ENCODE results near the gene GPR157. TPM values are rescaled to one million over a fixed set of nuclear protein-coding genes. Genes with fewer than 3 reads are reported as not detected.
"Not testable (repeated sequence)": the region's sequence is repeated elsewhere in the genome, so short reads cannot be mapped to it uniquely, and the experiment has no call there.

The GPR157 gene
- total RNA-seq, 2 donors from 2014 or later = 5.9 to 7.5 TPM

DNA sequence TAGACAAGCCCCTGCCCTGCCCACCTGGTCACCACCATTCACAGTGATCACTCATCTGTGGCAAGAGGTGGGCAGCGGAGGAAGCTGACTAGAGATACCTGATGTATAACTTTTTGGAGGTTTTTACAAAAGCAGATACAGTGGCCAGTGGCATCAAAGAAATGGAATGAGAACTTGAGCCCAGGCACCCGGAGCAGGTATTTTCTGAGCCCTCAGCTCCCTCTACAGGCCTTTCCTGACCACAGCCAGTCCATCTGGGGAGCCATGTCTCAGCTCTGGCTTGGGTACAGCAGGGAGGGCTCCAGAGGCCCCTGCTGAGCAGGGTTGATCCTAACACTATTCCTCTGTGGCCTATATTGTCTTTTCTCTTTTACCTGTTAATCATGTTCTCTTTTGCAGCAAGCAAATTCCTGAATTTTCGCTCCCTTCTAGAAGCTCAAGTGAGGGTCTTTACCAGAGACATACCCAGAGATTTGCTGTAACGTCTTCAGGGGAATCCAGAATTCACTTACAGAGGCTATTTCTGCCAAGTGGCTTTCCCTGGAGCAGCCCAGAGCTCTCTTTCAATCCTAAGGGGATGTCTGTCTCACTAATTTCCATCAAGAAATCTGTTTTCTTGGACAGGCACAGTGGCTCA, 27.3 kb downstream of the GPR157 start:
- Mint-ChIP-seq H3K36me3 (ENCODE audit: insufficient read depth in 2 of 2) (no peaks in the 10 kb centered on the region), H3K27ac (no peak overlapping the region), H3K4me1 (ENCODE audit: low read depth) (no peaks in the 10 kb centered on the region), H3K4me3 (no peak overlapping the region), H3K9me3 (no peaks in the 10 kb centered on the region), H3K27me3 (ENCODE audit: low read depth) (no peaks in the 10 kb centered on the region)
- ATAC-seq (replicated peaks in 1 of 2) = peak in 1 of 2 donors; percentile 47
- peak; percentile 21 to 34 for DNase-seq

DNA sequence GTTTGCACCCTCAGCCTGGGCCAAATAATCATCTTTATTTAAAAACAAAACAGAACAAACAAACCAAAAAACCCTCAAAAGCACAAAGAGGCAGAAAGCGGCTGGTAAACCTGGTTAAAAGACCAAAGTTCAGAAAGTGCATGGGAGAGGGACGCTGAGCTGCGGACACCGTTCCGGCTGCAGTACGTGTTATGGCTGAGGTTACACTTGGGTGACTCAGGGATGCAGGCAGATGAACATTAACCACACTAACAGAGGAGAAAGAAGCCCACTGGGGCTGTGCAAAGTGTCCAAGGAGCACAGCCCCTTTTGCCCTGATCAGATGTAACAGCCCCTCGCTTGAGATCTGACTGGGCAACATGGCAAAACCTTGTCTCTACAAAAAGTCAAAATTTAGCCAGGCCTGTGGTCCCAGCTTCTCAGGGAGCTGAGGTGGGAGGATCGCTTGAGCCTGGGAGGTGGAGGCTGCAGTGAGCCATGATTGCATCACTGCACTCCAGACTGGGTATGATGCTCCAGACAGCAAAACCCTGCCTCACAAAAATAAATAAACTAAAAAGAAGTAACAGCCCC, 28.3 kb downstream of the GPR157 start:
- H3K36me3 Mint-ChIP-seq (ENCODE audit: insufficient read depth in 2 of 2) = no peaks in the 10 kb centered on the region
- no peak overlapping the region for H3K4me3 Mint-ChIP-seq
- DNase-seq (no peak), ATAC-seq (replicated peaks in 1 of 2) (no peak)
- H3K27ac Mint-ChIP-seq = no peak overlapping the region
- H3K9me3 Mint-ChIP-seq = no peaks in the 10 kb centered on the region
- no peaks in the 10 kb centered on the region for H3K4me1 Mint-ChIP-seq (ENCODE audit: low read depth)
- H3K27me3 Mint-ChIP-seq (ENCODE audit: low read depth) = no peaks in the 10 kb centered on the region

DNA sequence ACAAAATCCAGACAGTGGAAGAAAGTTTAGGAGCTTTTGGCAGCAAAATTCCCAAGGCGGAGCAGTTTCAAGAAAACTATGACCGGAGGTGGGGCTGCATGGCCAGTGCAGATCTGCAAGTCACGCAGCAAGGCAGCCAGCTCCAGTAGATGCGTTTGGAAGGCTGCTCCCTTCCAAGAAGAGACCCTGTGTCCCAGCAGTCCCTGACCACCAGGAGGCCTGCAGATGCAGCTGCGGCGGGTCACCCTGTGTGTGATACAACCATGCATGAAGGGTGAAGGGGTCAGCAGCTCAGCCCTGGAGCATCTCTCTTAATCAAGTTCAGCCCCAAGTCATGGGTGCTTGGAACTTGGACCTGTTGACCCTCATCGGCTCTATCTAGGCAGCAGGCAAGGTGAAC, 29.3 kb downstream of the GPR157 start:
- no peak overlapping the region for H3K4me3 Mint-ChIP-seq
- H3K27ac Mint-ChIP-seq = no peak overlapping the region
- H3K9me3 Mint-ChIP-seq = no peaks in the 10 kb centered on the region
- no peaks in the 10 kb centered on the region for H3K27me3 Mint-ChIP-seq (ENCODE audit: low read depth)
- ATAC-seq (replicated peaks in 1 of 2) (no peak), DNase-seq (no peak)
- H3K4me1 Mint-ChIP-seq (ENCODE audit: low read depth) = no peaks in the 10 kb centered on the region
- H3K36me3 Mint-ChIP-seq (ENCODE audit: insufficient read depth in 2 of 2) = no peaks in the 10 kb centered on the region

DNA sequence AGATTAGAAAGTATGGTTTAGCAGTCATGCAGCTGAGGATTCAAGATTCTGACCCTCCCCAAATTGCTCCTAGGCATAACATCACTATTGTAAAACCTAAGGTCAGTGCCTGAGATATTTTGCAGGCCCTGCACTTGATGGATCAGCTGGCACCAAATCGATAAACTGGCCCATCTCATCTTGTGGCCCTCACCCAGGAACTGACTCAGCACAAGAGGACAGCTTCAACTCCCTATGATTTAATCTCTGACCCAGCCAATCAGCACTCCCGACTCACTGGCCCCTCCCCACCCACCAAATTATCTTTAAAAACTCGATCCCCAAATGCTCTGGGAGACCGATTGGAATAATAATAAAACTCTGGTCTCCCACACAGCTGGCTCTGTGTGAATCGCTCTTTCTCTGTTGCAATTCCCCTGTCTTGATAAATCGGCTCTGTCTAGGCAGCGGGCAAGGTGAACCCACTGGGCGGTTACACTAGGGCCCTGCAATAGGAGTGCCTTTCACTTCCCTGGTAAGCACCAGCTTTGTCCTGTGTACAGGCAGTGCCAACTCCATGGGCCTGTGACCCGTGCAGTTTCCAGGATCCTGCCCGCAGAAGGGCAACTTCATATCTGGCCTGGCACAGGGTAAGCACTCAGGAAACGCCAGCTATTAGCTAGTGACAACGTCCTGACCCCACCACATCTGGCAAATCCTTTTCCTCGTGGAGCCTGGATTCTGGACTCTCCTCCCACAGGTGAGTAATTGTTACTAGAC, 30.8 kb downstream of the GPR157 start:
- Mint-ChIP-seq H3K27me3 (ENCODE audit: low read depth) (no peaks in the 10 kb centered on the region), H3K4me3 (no peak overlapping the region), H3K36me3 (ENCODE audit: insufficient read depth in 2 of 2) (no peaks in the 10 kb centered on the region), H3K4me1 (ENCODE audit: low read depth) (no peaks in the 10 kb centered on the region), H3K27ac (no peak overlapping the region), H3K9me3 (no peaks in the 10 kb centered on the region)
- DNase-seq = no peak
- ATAC-seq (replicated peaks in 1 of 2) = no peak

DNA sequence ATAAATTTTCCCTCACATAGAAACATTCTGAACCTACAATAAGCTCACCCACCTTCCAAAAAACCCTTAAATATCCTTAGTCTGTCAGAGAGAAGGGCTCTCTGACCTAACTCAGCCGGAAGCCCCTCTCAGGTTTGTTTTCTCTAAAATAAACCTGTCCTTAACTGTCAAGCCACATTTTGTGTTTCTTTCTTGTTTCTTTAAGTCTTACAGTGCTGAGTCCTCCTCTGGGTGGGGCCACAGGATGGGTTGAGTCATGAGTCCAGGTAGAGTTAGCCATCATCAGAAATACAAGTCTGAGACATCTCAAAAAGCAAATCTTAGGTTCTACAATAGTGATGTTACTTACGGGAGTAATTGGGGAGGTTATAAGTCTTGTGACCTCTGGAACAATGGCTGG, 33.1 kb downstream of the GPR157 start:
- ATAC-seq (replicated peaks in 1 of 2) (no peak), DNase-seq (no peak)
- H3K4me1 Mint-ChIP-seq (ENCODE audit: low read depth) = no peaks in the 10 kb centered on the region
- H3K9me3 Mint-ChIP-seq = no peaks in the 10 kb centered on the region
- H3K27ac Mint-ChIP-seq = no peak overlapping the region
- H3K36me3 Mint-ChIP-seq (ENCODE audit: insufficient read depth in 2 of 2) = no peaks in the 10 kb centered on the region
- no peaks in the 10 kb centered on the region for H3K27me3 Mint-ChIP-seq (ENCODE audit: low read depth)
- no peak overlapping the region for H3K4me3 Mint-ChIP-seq

DNA sequence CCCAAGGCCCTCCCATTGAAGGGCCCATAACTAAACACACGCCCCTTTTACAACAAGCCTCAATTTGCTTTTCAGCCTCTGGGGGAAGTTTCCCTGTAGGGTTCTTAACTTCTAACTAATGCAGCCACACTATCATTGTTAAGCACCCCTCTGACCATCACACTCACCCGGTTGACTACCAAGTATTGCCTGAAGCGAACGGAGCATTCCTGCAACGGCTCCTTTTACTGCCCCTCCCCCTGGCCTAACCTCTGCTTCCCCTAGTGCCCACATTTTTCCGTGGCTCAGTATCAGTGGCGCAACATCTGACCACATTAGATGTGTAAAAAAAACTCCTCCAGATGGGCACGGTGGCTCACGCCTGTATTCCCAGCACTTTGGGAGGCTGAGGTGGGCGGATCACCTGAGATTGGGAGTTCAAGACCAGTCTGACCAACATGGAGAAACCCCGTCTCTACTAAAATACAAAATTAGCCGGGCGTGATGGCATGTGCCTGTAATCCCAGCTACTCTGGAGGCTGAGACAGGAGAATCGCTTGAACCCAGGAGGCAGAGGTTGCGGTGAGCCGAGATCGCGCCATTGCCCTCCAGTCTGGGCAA, 34.8 kb downstream of the GPR157 start:
- not testable (repeated sequence) for H3K27ac Mint-ChIP-seq; DNase-seq; ATAC-seq (replicated peaks in 1 of 2); H3K27me3 Mint-ChIP-seq (ENCODE audit: low read depth); H3K4me1 Mint-ChIP-seq (ENCODE audit: low read depth); H3K4me3 Mint-ChIP-seq; H3K36me3 Mint-ChIP-seq (ENCODE audit: insufficient read depth in 2 of 2); H3K9me3 Mint-ChIP-seq

DNA sequence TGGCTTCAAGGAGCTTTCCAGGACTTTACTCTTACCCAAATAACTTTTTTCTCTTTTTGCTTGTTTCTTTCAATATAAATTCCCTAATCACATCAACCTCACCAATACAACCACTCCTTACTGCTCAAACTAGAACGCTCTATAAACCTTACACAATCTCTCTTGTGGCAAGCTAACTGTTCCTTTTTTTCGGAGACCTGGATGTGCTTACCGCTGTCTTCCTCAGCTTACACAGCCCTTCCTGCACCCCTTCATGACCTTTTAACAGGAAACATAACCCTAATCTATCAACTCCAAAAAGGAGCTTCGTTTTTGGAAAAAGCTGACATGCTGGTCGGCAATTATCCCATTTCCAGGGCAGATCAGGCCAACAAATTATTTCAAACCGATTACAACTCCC, 35.3 kb downstream of the GPR157 start:
- no peak for ATAC-seq (replicated peaks in 1 of 2)
- no peak for DNase-seq

DNA sequence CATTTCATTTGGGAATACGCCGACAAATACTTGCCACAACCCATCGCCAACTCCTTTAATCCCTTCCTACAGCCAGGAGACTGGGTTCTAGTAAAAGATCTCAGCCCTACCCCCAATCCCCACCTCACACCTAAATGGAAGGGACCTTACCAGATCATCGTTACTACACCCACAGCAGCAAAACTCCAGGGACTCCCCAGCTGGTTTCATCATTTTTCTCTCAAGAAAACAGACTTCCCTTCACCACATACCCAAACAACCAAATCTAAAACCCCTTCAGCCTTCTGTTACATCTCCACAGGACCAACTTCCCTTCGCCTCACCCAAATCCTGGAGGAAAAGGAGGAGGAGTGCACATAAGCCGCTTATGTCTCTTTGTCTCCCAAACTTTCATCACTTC, 35.8 kb downstream of the GPR157 start:
- Mint-ChIP-seq H3K27ac (no peak overlapping the region), H3K36me3 (ENCODE audit: insufficient read depth in 2 of 2) (no peaks in the 10 kb centered on the region), H3K4me3 (no peak overlapping the region), H3K4me1 (ENCODE audit: low read depth) (no peaks in the 10 kb centered on the region), H3K27me3 (ENCODE audit: low read depth) (peaks cover 8% of the 10 kb centered on the region), H3K9me3 (no peaks in the 10 kb centered on the region)
- DNase-seq (no peak), ATAC-seq (replicated peaks in 1 of 2) (no peak)

More for the DNA sequence above, 35.3 kb downstream of the GPR157 start:
- H3K4me1 Mint-ChIP-seq (ENCODE audit: low read depth) = no peaks in the 10 kb centered on the region
- no peak overlapping the region for H3K4me3 Mint-ChIP-seq
- H3K27ac Mint-ChIP-seq = no peak overlapping the region
- peaks cover 8% of the 10 kb centered on the region for H3K27me3 Mint-ChIP-seq (ENCODE audit: low read depth)
- no peaks in the 10 kb centered on the region for H3K9me3 Mint-ChIP-seq
- H3K36me3 Mint-ChIP-seq (ENCODE audit: insufficient read depth in 2 of 2) = no peaks in the 10 kb centered on the region

DNA sequence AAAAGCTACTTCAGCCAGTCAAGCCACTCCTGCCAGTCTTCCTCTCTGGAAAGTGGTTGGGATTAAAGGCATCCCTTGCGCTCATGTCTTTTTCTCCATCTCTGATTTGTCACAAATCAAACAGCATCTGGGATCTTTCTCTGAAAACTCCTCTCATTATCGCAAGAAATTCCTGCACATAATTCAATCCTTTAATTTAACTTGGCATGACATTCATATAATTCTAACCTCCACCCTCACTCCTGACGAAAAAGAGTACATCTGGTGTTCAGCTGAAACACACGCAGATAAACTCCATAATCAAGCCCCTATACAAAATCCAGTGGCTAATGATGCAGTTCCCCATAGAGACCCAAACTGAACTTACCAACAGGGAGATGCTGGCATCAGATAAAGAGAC, 40.1 kb downstream of the GPR157 start:
- Mint-ChIP-seq H3K4me1 (ENCODE audit: low read depth) (no peaks in the 10 kb centered on the region), H3K36me3 (ENCODE audit: insufficient read depth in 2 of 2) (no peaks in the 10 kb centered on the region), H3K27ac (no peak overlapping the region), H3K4me3 (no peak overlapping the region), H3K27me3 (ENCODE audit: low read depth) (peaks cover 15% of the 10 kb centered on the region), H3K9me3 (no peaks in the 10 kb centered on the region)
- no peak for ATAC-seq (replicated peaks in 1 of 2)
- no peak for DNase-seq

DNA sequence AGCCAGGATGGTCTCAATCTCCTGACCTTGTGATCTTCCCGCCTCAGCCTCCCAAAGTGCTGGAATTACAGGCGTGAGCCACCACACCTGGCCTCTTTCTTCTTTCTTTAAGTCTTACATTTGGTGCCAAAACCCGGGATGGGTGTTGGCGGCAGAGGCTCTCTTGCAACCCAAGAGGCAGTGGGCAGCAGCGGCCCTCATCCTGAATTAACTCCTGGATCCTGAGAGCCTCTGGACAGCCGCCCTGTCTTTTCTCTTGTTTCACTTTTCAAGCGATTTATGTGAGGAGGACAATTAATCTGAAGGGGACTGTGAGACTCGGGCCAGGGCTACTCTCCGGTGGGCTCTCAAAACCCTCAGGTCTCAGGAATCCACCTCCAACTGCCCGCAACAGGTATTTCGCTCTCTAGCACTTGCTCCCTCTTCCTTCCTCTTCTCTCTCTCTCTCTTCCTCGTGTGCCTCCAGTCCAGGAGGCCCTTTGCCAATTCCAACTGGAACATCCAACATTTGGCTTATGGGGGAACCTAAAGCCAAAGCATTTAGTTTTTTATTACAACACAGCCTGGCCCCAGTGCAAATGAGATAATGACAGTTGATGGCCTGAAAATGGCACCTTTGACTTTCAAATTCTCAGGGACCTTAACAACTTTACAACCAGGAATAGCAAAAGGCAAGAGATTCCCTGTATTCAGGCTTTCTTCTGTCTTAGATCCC, 41.3 kb downstream of the GPR157 start:
- no peak overlapping the region for H3K4me3 Mint-ChIP-seq
- peaks cover 7% of the 10 kb centered on the region for H3K4me1 Mint-ChIP-seq (ENCODE audit: low read depth)
- ATAC-seq (replicated peaks in 1 of 2) (no peak), DNase-seq (no peak)
- H3K27me3 Mint-ChIP-seq (ENCODE audit: low read depth) = peaks cover 15% of the 10 kb centered on the region
- no peak overlapping the region for H3K27ac Mint-ChIP-seq
- no peaks in the 10 kb centered on the region for H3K36me3 Mint-ChIP-seq (ENCODE audit: insufficient read depth in 2 of 2)
- no peaks in the 10 kb centered on the region for H3K9me3 Mint-ChIP-seq

DNA sequence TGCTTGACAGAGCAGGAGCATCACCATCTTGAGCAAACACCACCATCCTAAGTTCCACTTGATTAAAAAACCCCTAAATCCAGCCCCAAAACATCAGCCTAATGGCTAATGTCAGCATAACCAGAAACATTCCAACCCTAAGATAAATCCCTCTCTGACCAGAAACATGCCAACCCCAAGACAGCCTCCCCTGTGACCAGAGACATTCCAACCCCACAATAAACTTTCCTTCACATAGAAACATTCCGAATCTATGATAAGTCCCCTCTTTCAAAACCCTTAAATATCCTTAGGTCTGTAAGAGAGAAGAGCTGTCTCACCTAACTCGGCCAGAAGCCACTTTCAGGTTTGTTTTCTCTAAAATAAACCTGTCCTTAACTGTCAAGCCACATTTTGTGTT, 42.1 kb downstream of the GPR157 start:
- no peak for ATAC-seq (replicated peaks in 1 of 2)
- H3K4me3 Mint-ChIP-seq = no peak overlapping the region
- no peak for DNase-seq
- peaks cover 15% of the 10 kb centered on the region for H3K27me3 Mint-ChIP-seq (ENCODE audit: low read depth)
- H3K36me3 Mint-ChIP-seq (ENCODE audit: insufficient read depth in 2 of 2) = no peaks in the 10 kb centered on the region
- peaks cover 8% of the 10 kb centered on the region for H3K4me1 Mint-ChIP-seq (ENCODE audit: low read depth)
- H3K9me3 Mint-ChIP-seq = no peaks in the 10 kb centered on the region
- no peak overlapping the region for H3K27ac Mint-ChIP-seq

DNA sequence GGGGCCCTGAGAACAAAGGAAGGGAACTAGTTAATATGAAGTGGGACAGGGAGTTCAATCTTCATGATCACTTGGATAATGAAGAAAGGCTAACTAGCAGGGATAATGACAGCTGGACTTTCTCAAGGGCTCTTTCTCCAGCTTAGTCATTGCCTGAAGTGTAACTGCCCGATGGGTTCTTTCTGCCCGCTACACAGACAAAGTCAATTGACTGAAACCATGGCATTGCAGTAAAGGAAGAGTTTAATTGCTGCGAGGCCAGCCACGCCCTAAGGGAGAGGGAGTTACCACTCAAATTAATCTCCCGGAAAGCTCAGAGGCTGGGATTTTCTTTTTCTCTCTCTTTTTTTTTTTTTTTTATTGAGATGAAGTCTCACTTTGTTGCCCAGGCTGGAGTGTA, 42.9 kb downstream of the GPR157 start:
- H3K4me1 Mint-ChIP-seq (ENCODE audit: low read depth) = peaks cover 8% of the 10 kb centered on the region
- H3K27me3 Mint-ChIP-seq (ENCODE audit: low read depth) = peaks cover 15% of the 10 kb centered on the region
- no peaks in the 10 kb centered on the region for H3K36me3 Mint-ChIP-seq (ENCODE audit: insufficient read depth in 2 of 2)
- no peaks in the 10 kb centered on the region for H3K9me3 Mint-ChIP-seq
- no peak overlapping the region for H3K27ac Mint-ChIP-seq
- DNase-seq (no peak), ATAC-seq (replicated peaks in 1 of 2) (no peak)
- H3K4me3 Mint-ChIP-seq = no peak overlapping the region

Data from activated T-cell treated with anti-CD3 and anti-CD28 coated beads, Interleukin-2, amount 50 U/mL, for 72 hours (primary cell).